COR-L47 (cell line): ENCODE data around the gene PLEKHM2.

ENCODE experiments used
- DNase-seq: peaks from one replicate; lab custom pipeline; 2025; lab: John Stamatoyannopoulos, UW

Gene PLEKHM2

GRCh38 chr1:15702722-15703550 lies 18.8 kb downstream of the PLEKHM2 start:
- no peak for DNase-seq

GRCh38 chr1:15703562-15703961 lies 19.4 kb downstream of the PLEKHM2 start:
- DNase-seq: no peak

- DNase-seq: no peak
Observed at GRCh38 chr1:15704526-15705183, 20.5 kb downstream of the PLEKHM2 start.

- no peak for DNase-seq
Observed at GRCh38 chr1:15705184-15705566, 21.1 kb downstream of the PLEKHM2 start.

GRCh38 chr1:15706751-15707150 lies 22.6 kb downstream of the PLEKHM2 start:
- no peak for DNase-seq

- DNase-seq: no peak
Observed at GRCh38 chr1:15707239-15707925, 23.3 kb downstream of the PLEKHM2 start.

GRCh38 chr1:15708486-15709137 lies 24.5 kb downstream of the PLEKHM2 start:
- no peak for DNase-seq

- DNase-seq: no peak
Observed at GRCh38 chr1:15709226-15709625, 25.1 kb downstream of the PLEKHM2 start.

- peak; percentile 2 for DNase-seq
Observed at GRCh38 chr1:15712168-15712567, 28.0 kb downstream of the PLEKHM2 start.

GRCh38 chr1:15714406-15715136 lies 30.5 kb downstream of the PLEKHM2 start:
- DNase-seq: no peak

GRCh38 chr1:15717418-15718125 lies 33.5 kb downstream of the PLEKHM2 start:
- no peak for DNase-seq

GRCh38 chr1:15718199-15718601 lies 34.1 kb downstream of the PLEKHM2 start:
- DNase-seq: no peak

GRCh38 chr1:15719381-15720120 lies 35.4 kb downstream of the PLEKHM2 start:
- DNase-seq: no peak

GRCh38 chr1:15720861-15721260 lies 36.7 kb downstream of the PLEKHM2 start:
- DNase-seq: no peak

GRCh38 chr1:15722411-15722810 lies 38.3 kb downstream of the PLEKHM2 start:
- DNase-seq: no peak

GRCh38 chr1:15722836-15723532 lies 38.9 kb downstream of the PLEKHM2 start:
- DNase-seq: no peak

GRCh38 chr1:15723631-15724246 lies 39.6 kb downstream of the PLEKHM2 start:
- no peak for DNase-seq

- no peak for DNase-seq
Observed at GRCh38 chr1:15724949-15725880, 41.1 kb downstream of the PLEKHM2 start.
